ENCODE results near the gene CEP152. TPM values are rescaled to one million over a fixed set of nuclear protein-coding genes. Genes with fewer than 3 reads are reported as not detected.

The CEP152 gene
- polyA plus RNA-seq, 3 donors: 1.0 to 3.8 (median 1.4) TPM

- no CpG with 5 or more reads among the region's 1 CpG for WGBS (ENCODE audit: insufficient coverage)
- Histone ChIP-seq H3K4me1 (ENCODE audit: control insufficient read depth in 1 of 2, insufficient read depth in 2 of 2, low read length in 2 of 2) (no peaks in the 10 kb centered on the region), H3K9me3 (replicated peaks in 1 of 2; ENCODE audit: control insufficient read depth in 1 of 2, insufficient read depth in 1 of 2, low read length in 2 of 2) (no peaks in the 10 kb centered on the region), H3K4me2 (replicated peaks; ENCODE audit: extremely low read depth, low read length, poor library complexity, severe bottlenecking) (no peak overlapping the region), H3K36me3 (replicated peaks in 1 of 2; ENCODE audit: control insufficient read depth in 1 of 2, insufficient read depth in 2 of 2, low read length in 2 of 2) (peaks cover 51 to 94% of the 10 kb centered on the region in 2 donors), H3K27ac (ENCODE audit: low read depth in 1 of 2, low read length in 2 of 2) (no peak overlapping the region), H4K20me1 (ENCODE audit: insufficient read depth, low read length) (no peaks in the 10 kb centered on the region), H3K79me2 (ENCODE audit: insufficient read depth, low read length) (no peaks in the 10 kb centered on the region), H3K4me3 (replicated peaks in 1 of 3; ENCODE audit: low read depth in 2 of 3, low read length in 3 of 3) (no peak overlapping the region), H2AFZ (ENCODE audit: insufficient read depth, low read depth, low read length, poor library complexity, severe bottlenecking) (no peak overlapping the region), H3K9ac (ENCODE audit: insufficient read depth, low read length, poor library complexity, severe bottlenecking) (no peak overlapping the region), H3K27me3 (ENCODE audit: control insufficient read depth in 2 of 2, insufficient read depth in 2 of 2, low read length in 2 of 2) (no peaks in the 10 kb centered on the region)
- DNase-seq: no peak
- intact Hi-C loops (cut with micrococcal nuclease): no loop called here
- H3K36me3 Mint-ChIP-seq: peaks cover 50 to 71% of the 10 kb centered on the region in 2 donors
- no peaks in the 10 kb centered on the region for H3K9me3 Mint-ChIP-seq
- peaks cover 2% of the 10 kb centered on the region for H3K4me1 Mint-ChIP-seq
- H3K27ac Mint-ChIP-seq: peak overlapping the region in 1 of 7 donors; percentile 25
- H3K4me3 Mint-ChIP-seq: no peak overlapping the region
- TF ChIP-seq CTCF (IDR thresholded peaks at IDR 0.05): no peak
- no peaks in the 10 kb centered on the region for H3K27me3 Mint-ChIP-seq (ENCODE audit: low read depth in 3 of 3)
Measured at GRCh38 chr15:48757661-48758060, 53.2 kb downstream of the CEP152 start.

- no peaks in the 10 kb centered on the region for H3K79me2 ChIP-seq (ENCODE audit: insufficient read depth, low read length)
- no peak overlapping the region for H3K4me2 ChIP-seq (replicated peaks; ENCODE audit: extremely low read depth, low read length, poor library complexity, severe bottlenecking)
- Mint-ChIP-seq H3K27me3 (ENCODE audit: low read depth in 3 of 3) (no peaks in the 10 kb centered on the region), H3K27ac (no peak overlapping the region), H3K36me3 (peaks cover 50 to 65% of the 10 kb centered on the region in 2 donors), H3K9me3 (no peaks in the 10 kb centered on the region), H3K4me1 (peaks cover 2% of the 10 kb centered on the region), H3K4me3 (no peak overlapping the region)
- WGBS (ENCODE audit: insufficient coverage): 100% methylated on average over 1 of the region's 3 CpGs
- intact Hi-C loops (cut with micrococcal nuclease): no loop called here
- H4K20me1 ChIP-seq (ENCODE audit: insufficient read depth, low read length): no peaks in the 10 kb centered on the region
- H3K27ac ChIP-seq (ENCODE audit: low read depth in 1 of 2, low read length in 2 of 2): peak overlapping the region in 1 of 2 donors; percentile 26
- peaks cover 33 to 92% of the 10 kb centered on the region in 2 donors for H3K36me3 ChIP-seq (replicated peaks in 1 of 2; ENCODE audit: control insufficient read depth in 1 of 2, insufficient read depth in 2 of 2, low read length in 2 of 2)
- H2AFZ ChIP-seq (ENCODE audit: insufficient read depth, low read depth, low read length, poor library complexity, severe bottlenecking): no peak overlapping the region
- H3K4me3 ChIP-seq (replicated peaks in 1 of 3; ENCODE audit: low read depth in 2 of 3, low read length in 3 of 3): no peak overlapping the region
- H3K9ac ChIP-seq (ENCODE audit: insufficient read depth, low read length, poor library complexity, severe bottlenecking): no peak overlapping the region
- no peak for DNase-seq
- TF ChIP-seq CTCF (IDR thresholded peaks at IDR 0.05): no peak
- H3K27me3 ChIP-seq (ENCODE audit: control insufficient read depth in 2 of 2, insufficient read depth in 2 of 2, low read length in 2 of 2): no peaks in the 10 kb centered on the region
- H3K9me3 ChIP-seq (replicated peaks in 1 of 2; ENCODE audit: control insufficient read depth in 1 of 2, insufficient read depth in 1 of 2, low read length in 2 of 2): no peaks in the 10 kb centered on the region
- no peaks in the 10 kb centered on the region for H3K4me1 ChIP-seq (ENCODE audit: control insufficient read depth in 1 of 2, insufficient read depth in 2 of 2, low read length in 2 of 2)
Measured at GRCh38 chr15:48754011-48754410, 56.9 kb downstream of the CEP152 start.
